CD4-positive, alpha-beta T cell treated with Interleukin-6 at 100 ng/mL for 8 hours (primary cell): ENCODE results near the gene SERPING1.

ENCODE experiments used
- DNase-seq: peaks from one replicate; pipeline ENCODE4 v3.0.0-alpha.2; 2020; ENCODE audit warnings: mixed read lengths, low spot score

Gene SERPING1

GRCh38 chr11:57597916-57598830, 688 bp downstream of the SERPING1 start:
- DNase-seq = no peak

GRCh38 chr11:57598831-57599155, 1.3 kb downstream of the SERPING1 start:
- DNase-seq = no peak

GRCh38 chr11:57599381-57599780, 1.9 kb downstream of the SERPING1 start:
- no peak for DNase-seq

GRCh38 chr11:57601297-57601696, 3.8 kb downstream of the SERPING1 start:
- DNase-seq = no peak

- DNase-seq = no peak
These were observed 7.0 kb downstream of the SERPING1 start for GRCh38 chr11:57604296-57605027.

GRCh38 chr11:57605028-57605420, 7.5 kb downstream of the SERPING1 start:
- no peak for DNase-seq

DNA sequence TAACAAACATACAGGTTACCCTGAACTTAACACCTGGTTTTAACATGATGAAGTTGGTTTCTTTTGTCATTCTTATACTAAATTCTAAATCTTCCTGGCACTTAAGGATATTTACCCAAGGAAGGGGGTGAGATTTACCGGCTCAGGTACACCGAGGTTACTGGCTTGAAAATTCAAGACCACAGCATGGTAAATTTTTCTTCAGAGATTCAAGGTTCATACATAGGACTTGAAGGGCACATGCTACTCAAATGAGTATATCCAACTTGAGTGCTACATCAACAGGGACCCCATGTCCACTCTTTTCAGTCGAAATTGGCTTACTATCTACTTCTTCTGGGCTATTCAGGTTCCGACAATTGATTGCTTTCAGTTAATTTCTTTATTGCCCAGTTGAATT, 12.7 kb downstream of the SERPING1 start:
- DNase-seq = no peak

GRCh38 chr11:57614234-57614772, 16.8 kb downstream of the SERPING1 start:
- DNase-seq = no peak

- DNase-seq = no peak
These were observed 17.8 kb downstream of the SERPING1 start for GRCh38 chr11:57615308-57615707.

DNA sequence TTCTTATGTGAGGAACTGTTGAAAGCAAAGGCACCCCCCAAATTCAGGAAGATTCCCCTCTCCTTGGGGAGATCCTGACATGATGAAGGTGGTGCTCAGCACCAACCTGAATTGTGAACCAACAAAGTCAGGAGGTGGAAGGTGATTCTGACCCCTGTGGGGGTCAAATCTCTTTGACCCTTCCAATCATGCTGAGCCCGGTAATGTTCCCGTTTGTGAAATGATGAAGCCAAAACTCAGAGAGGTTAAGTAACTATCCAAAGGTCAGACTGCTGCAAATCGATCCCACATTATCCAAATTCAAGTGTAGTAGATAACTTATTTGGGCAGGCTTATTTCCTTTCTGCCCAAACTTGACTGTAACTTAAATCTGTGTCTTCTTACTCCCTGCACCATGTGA, 19.1 kb downstream of the SERPING1 start:
- DNase-seq = no peak

GRCh38 chr11:57618438-57618837, 21.0 kb downstream of the SERPING1 start:
- DNase-seq = no peak

- DNase-seq = no peak
These were observed 21.8 kb downstream of the SERPING1 start for GRCh38 chr11:57619331-57619730.

DNA sequence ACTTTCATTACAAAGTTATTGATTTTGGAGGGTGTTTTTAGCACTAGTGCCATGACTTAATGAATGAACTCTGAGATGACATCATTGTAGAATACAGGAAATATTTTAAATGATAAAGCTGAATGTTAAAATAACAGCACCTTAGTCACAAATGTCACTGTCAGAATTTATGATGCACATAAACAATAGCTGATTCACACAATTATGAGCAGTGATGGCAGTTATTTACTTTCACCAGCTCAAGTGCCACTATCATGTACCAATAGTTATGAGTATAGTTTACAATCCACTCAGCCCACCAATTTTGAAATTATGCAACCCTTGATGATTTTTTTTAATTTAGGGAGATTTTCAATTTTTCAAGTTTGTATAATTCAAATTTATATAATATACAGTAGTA, 23.0 kb downstream of the SERPING1 start:
- DNase-seq = no peak

- DNase-seq = no peak
These were observed 24.8 kb downstream of the SERPING1 start for GRCh38 chr11:57622263-57622662.

GRCh38 chr11:57624864-57625263, 27.4 kb downstream of the SERPING1 start:
- no peak for DNase-seq

- DNase-seq = no peak
These were observed 29.4 kb downstream of the SERPING1 start for GRCh38 chr11:57626895-57627294.

DNA sequence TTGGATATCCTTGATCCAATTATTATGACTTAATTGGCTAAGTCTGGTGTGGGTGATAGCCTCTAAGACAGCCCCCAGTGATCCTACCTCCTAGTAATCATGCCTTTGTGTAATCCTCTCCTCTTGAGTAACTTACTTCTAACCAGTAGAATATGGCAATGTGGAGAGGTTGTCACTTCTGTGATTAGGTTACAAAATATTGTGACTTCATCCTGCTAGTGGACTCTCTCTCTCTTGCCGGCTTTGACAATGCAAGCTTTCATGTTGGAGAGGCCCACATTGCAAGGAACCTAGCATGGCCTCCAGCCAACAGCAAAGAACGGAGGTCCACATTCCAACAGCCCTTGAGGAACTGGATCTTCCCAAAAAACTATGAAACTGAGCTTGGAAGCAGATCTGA, 32.7 kb downstream of the SERPING1 start:
- DNase-seq = no peak

DNA sequence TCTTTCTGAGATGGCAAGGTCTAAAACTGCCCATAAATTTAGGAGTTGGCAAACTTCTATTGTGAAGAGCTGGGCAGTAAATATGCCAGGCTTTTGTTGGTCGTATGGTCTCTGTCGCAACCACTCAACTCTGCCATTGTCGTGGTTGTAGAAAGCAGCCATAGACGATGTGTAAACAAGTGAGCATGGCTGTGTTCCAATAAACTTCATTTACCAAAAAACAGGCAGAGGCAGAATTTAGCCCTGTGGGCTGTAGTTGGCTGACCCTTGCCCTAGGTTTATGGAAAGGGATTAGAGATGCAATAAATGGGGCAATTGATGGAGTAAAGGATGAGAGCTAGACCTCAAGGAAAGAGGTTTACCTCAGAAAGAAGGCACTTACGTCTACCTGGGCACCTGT, 34.6 kb downstream of the SERPING1 start:
- DNase-seq = no peak

- no peak for DNase-seq
These were observed 36.0 kb downstream of the SERPING1 start for GRCh38 chr11:57633394-57634070.

DNA sequence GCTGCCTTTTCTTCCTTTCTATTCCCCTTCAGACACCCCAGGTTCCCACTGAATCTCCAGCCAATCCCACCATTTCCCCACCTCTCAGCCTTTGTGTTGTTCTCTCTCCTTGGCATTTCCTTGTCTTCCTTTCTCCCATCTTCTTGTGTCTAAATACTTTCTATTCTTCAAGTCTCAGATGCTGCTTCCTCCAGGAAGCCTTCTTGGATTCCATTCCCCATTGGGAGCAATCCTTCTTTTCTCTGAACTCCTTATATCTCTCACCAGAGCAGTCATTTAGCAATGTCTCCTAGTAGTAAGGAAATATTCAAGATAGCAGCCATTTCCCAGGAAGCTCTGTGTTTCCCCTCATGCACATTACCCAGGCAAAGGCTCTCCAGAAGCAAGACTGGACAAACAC, 36.8 kb downstream of the SERPING1 start:
- no peak for DNase-seq

GRCh38 chr11:57635246-57635645, 37.8 kb downstream of the SERPING1 start:
- DNase-seq = no peak

DNA sequence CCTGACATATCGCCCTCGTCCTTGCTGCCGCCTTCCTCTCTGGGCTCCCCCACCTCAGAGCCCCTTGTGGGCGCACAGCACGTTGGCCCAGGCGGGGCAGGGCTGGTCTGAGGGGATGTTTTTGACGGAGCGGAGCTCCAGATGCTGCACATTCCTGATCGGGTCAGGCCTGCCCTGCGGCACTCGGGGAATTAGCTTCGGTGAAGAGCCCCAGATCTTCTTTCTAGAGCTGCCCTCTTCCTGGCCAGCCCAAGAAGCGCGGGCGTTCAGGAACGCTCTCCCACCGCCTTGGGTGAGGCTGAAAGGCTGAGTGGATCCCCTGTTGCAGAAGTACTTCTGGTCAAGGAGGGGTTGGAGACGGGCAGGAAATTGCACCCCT, 40.1 kb downstream of the SERPING1 start:
- no peak for DNase-seq
